ENCODE data around the gene C1orf232. TPM values are rescaled to one million over a fixed set of nuclear protein-coding genes. Genes with fewer than 3 reads are reported as not detected.

The C1orf232 gene
- total and polyA plus RNA-seq, 9 of the 15 experiments (the other 6 are each of a cell fraction or from before 2014, with no cell fraction given) = not detected

GRCh38 chr1:26129778-26130177 is 39.0 kb downstream of the C1orf232 start (continued):
- TF ChIP-seq VEZF1 (CRISPR knock-in tag; IDR thresholded peaks at IDR 0.05) (0 out of 2 replicates have a peak, but pooled peaks have one; percentile 8), ATF3 (IDR thresholded peaks at IDR 0.05) (no peak), ATF3 (CRISPR knock-in tag; conservative IDR thresholded peaks at IDR 0.05) (no peak), ZNF830 (CRISPR knock-in tag; IDR thresholded peaks at IDR 0.05) (no peak), CXXC5 (CRISPR knock-in tag; IDR thresholded peaks at IDR 0.05) (0 out of 2 replicates have a peak, but pooled peaks have one; percentile 14), PTRF (tag; IDR thresholded peaks at IDR 0.05) (peak; percentile 75), DNMT1 (IDR thresholded peaks at IDR 0.05) (no peak), ZNF184 (CRISPR knock-in tag; IDR thresholded peaks at IDR 0.05) (no peak), ZNF41 (CRISPR knock-in tag; conservative IDR thresholded peaks at IDR 0.05) (0 out of 2 replicates have a peak, but pooled peaks have one; percentile 63), BCL6 (CRISPR knock-in tag; IDR thresholded peaks at IDR 0.05) (peak; percentile 59; the same call in 1 of the 2 replicates), ZNF197 (CRISPR knock-in tag; IDR thresholded peaks at IDR 0.05; ENCODE audit: low read depth) (peak; percentile 35; the same call in 1 of the 2 replicates), RBM14 (IDR thresholded peaks at IDR 0.05; ENCODE audit: borderline replicate concordance, insufficient read depth, low read depth, low read length) (no peak), ZNF311 (CRISPR knock-in tag; IDR thresholded peaks at IDR 0.05) (peak; percentile 42; the same call in 1 of the 2 replicates), MTF1 (CRISPR knock-in tag; IDR thresholded peaks at IDR 0.05; ENCODE audit: borderline replicate concordance) (0 out of 2 replicates have a peak, but pooled peaks have one; percentile 57), NR2C1 (IDR thresholded peaks at IDR 0.05) (no peak), NR2C1 (tag; IDR thresholded peaks at IDR 0.05) (peak; percentile 47; the same call in 1 of the 2 replicates), ZNF239 (CRISPR knock-in tag; IDR thresholded peaks at IDR 0.05) (peak; percentile 57; the same call in 1 of the 2 replicates)
- TF ChIP-seq, protein P1, sequence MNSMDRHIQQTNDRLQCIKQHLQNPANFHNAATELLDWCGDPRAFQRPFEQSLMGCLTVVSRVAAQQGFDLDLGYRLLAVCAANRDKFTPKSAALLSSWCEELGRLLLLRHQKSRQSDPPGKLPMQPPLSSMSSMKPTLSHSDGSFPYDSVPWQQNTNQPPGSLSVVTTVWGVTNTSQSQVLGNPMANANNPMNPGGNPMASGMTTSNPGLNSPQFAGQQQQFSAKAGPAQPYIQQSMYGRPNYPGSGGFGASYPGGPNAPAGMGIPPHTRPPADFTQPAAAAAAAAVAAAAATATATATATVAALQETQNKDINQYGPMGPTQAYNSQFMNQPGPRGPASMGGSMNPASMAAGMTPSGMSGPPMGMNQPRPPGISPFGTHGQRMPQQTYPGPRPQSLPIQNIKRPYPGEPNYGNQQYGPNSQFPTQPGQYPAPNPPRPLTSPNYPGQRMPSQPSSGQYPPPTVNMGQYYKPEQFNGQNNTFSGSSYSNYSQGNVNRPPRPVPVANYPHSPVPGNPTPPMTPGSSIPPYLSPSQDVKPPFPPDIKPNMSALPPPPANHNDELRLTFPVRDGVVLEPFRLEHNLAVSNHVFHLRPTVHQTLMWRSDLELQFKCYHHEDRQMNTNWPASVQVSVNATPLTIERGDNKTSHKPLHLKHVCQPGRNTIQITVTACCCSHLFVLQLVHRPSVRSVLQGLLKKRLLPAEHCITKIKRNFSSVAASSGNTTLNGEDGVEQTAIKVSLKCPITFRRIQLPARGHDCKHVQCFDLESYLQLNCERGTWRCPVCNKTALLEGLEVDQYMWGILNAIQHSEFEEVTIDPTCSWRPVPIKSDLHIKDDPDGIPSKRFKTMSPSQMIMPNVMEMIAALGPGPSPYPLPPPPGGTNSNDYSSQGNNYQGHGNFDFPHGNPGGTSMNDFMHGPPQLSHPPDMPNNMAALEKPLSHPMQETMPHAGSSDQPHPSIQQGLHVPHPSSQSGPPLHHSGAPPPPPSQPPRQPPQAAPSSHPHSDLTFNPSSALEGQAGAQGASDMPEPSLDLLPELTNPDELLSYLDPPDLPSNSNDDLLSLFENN (IDR thresholded peaks at IDR 0.05; ENCODE audit: low read depth in 2 of 2, low read length in 2 of 2) = no peak
- TF ChIP-seq, protein P2, sequence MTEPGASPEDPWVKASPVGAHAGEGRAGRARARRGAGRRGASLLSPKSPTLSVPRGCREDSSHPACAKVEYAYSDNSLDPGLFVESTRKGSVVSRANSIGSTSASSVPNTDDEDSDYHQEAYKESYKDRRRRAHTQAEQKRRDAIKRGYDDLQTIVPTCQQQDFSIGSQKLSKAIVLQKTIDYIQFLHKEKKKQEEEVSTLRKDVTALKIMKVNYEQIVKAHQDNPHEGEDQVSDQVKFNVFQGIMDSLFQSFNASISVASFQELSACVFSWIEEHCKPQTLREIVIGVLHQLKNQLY (CRISPR knock-in tag; conservative IDR thresholded peaks at IDR 0.05) = no peak
- TF ChIP-seq, protein P3, sequence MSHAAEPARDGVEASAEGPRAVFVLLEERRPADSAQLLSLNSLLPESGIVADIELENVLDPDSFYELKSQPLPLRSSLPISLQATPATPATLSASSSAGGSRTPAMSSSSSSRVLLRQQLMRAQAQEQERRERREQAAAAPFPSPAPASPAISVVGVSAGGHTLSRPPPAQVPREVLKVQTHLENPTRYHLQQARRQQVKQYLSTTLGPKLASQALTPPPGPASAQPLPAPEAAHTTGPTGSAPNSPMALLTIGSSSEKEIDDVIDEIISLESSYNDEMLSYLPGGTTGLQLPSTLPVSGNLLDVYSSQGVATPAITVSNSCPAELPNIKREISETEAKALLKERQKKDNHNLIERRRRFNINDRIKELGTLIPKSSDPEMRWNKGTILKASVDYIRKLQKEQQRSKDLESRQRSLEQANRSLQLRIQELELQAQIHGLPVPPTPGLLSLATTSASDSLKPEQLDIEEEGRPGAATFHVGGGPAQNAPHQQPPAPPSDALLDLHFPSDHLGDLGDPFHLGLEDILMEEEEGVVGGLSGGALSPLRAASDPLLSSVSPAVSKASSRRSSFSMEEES (CRISPR knock-in tag; IDR thresholded peaks at IDR 0.05) = 0 out of 2 replicates have a peak, but pooled peaks have one; percentile 9
